ENCODE results near the gene TWIST2. TPM values are rescaled to one million over a fixed set of nuclear protein-coding genes. Genes with fewer than 3 reads are reported as not detected.

TWIST2 gene
- polyA plus RNA-seq, 3 donors = 0.43 to 0.49 (median 0.43) TPM

DNA sequence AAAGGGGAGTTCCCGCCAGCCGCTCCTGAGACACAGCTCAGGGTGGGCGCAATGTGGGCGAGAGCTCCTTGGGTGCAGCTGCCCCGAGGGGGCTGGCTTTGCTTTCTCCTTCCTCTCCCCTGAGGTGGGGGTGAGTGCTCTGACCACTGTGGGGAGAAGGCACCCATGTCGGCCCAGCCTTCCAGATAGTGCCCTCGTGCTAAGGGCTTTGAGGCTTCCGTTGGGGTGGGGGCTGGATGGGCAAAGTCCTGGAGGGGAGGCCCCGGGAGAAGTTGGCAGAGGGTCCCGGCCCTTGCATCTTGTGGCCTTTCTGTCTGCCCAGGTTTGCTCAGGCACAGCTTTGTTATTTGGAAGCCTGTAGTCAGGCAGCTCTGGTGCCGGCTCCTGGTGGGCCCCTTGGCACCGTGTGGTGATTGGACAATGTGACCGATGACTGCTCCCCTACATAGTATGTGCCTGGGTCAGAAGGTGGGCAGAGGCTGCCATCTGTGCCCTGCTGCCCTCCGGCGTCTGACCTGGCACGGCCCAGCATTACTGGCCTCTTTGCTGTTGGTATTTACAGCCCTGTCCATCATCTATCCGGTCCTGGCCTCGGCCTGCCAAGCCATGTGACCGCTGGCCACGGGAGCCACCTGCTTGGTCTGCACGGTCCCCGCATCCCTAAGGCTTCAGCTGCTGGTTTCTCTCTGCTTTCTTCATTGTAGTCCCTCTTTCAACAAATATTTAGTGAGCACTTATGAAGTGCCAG, 50.8 kb downstream of the TWIST2 start:
- H3K4me1 ChIP-seq (ENCODE audit: control insufficient read depth in 1 of 2, insufficient read depth in 2 of 2, low read length in 2 of 2) = no peaks in the 10 kb centered on the region
- TF ChIP-seq, protein P1, sequence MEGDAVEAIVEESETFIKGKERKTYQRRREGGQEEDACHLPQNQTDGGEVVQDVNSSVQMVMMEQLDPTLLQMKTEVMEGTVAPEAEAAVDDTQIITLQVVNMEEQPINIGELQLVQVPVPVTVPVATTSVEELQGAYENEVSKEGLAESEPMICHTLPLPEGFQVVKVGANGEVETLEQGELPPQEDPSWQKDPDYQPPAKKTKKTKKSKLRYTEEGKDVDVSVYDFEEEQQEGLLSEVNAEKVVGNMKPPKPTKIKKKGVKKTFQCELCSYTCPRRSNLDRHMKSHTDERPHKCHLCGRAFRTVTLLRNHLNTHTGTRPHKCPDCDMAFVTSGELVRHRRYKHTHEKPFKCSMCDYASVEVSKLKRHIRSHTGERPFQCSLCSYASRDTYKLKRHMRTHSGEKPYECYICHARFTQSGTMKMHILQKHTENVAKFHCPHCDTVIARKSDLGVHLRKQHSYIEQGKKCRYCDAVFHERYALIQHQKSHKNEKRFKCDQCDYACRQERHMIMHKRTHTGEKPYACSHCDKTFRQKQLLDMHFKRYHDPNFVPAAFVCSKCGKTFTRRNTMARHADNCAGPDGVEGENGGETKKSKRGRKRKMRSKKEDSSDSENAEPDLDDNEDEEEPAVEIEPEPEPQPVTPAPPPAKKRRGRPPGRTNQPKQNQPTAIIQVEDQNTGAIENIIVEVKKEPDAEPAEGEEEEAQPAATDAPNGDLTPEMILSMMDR (IDR thresholded peaks at IDR 0.05) = no peak
- Mint-ChIP-seq H3K27me3 (ENCODE audit: low read depth in 3 of 3) (peaks cover 5 to 19% (median 6%) of the 10 kb centered on the region in 3 donors), H3K36me3 (no peaks in the 10 kb centered on the region), H3K9me3 (no peaks in the 10 kb centered on the region), H3K4me1 (no peaks in the 10 kb centered on the region), H3K4me3 (no peak overlapping the region), H3K27ac (no peak overlapping the region)
- no peaks in the 10 kb centered on the region for H3K36me3 ChIP-seq (replicated peaks in 1 of 2; ENCODE audit: control insufficient read depth in 1 of 2, insufficient read depth in 2 of 2, low read length in 2 of 2)
- H3K79me2 ChIP-seq (ENCODE audit: insufficient read depth, low read length) = no peaks in the 10 kb centered on the region
- DNase-seq = no peak
- no peaks in the 10 kb centered on the region for H4K20me1 ChIP-seq (ENCODE audit: insufficient read depth, low read length)
- no peaks in the 10 kb centered on the region for H3K9me3 ChIP-seq (replicated peaks in 1 of 2; ENCODE audit: control insufficient read depth in 1 of 2, insufficient read depth in 1 of 2, low read length in 2 of 2)
- no peaks in the 10 kb centered on the region for H3K27me3 ChIP-seq (ENCODE audit: control insufficient read depth in 2 of 2, insufficient read depth in 2 of 2, low read length in 2 of 2)
- intact Hi-C loops (cut with micrococcal nuclease) = no loop called here
- no peak overlapping the region for H3K4me3 ChIP-seq (replicated peaks in 1 of 3; ENCODE audit: low read depth in 2 of 3, low read length in 3 of 3)
- H3K4me2 ChIP-seq (replicated peaks; ENCODE audit: extremely low read depth, low read length, poor library complexity, severe bottlenecking) = no peak overlapping the region
- WGBS (ENCODE audit: insufficient coverage) = 90% methylated on average over 12 of the region's 22 CpGs
- H3K9ac ChIP-seq (ENCODE audit: insufficient read depth, low read length, poor library complexity, severe bottlenecking) = no peak overlapping the region
- H2AFZ ChIP-seq (ENCODE audit: insufficient read depth, low read depth, low read length, poor library complexity, severe bottlenecking) = no peak overlapping the region
- no peak overlapping the region for H3K27ac ChIP-seq (ENCODE audit: low read depth in 1 of 2, low read length in 2 of 2)

DNA sequence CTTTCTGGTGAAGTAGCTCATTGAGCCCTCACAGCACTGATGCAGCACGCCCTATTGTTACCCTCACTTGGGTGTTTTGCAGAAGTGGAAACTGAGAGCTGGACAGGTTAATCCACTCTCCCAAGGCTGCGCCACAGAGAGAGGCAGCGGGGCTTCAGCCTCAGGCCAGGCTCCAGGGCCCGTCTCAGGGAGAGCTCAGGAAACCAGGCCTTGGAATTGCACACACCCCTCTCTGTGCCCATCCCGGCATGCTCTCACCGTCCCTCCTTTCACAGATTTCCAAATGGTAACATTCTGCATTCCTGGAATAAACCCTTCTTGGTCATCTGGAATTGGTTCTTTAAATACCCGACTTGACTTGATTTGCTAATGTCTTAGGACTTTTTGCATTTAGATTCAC, 51.5 kb downstream of the TWIST2 start:
- 92% methylated on average over 6 of the region's 7 CpGs for WGBS (ENCODE audit: insufficient coverage)
- no peaks in the 10 kb centered on the region for H3K9me3 Mint-ChIP-seq
- Histone ChIP-seq H3K79me2 (ENCODE audit: insufficient read depth, low read length) (no peaks in the 10 kb centered on the region), H3K4me3 (replicated peaks in 1 of 3; ENCODE audit: low read depth in 2 of 3, low read length in 3 of 3) (no peak overlapping the region), H3K27ac (ENCODE audit: low read depth in 1 of 2, low read length in 2 of 2) (no peak overlapping the region), H3K36me3 (replicated peaks in 1 of 2; ENCODE audit: control insufficient read depth in 1 of 2, insufficient read depth in 2 of 2, low read length in 2 of 2) (no peaks in the 10 kb centered on the region), H3K27me3 (ENCODE audit: control insufficient read depth in 2 of 2, insufficient read depth in 2 of 2, low read length in 2 of 2) (no peaks in the 10 kb centered on the region), H3K4me2 (replicated peaks; ENCODE audit: extremely low read depth, low read length, poor library complexity, severe bottlenecking) (no peak overlapping the region), H3K4me1 (ENCODE audit: control insufficient read depth in 1 of 2, insufficient read depth in 2 of 2, low read length in 2 of 2) (no peaks in the 10 kb centered on the region), H3K9me3 (replicated peaks in 1 of 2; ENCODE audit: control insufficient read depth in 1 of 2, insufficient read depth in 1 of 2, low read length in 2 of 2) (no peaks in the 10 kb centered on the region), H2AFZ (ENCODE audit: insufficient read depth, low read depth, low read length, poor library complexity, severe bottlenecking) (no peak overlapping the region), H3K9ac (ENCODE audit: insufficient read depth, low read length, poor library complexity, severe bottlenecking) (no peak overlapping the region), H4K20me1 (ENCODE audit: insufficient read depth, low read length) (no peaks in the 10 kb centered on the region)
- intact Hi-C loops (cut with micrococcal nuclease) = no loop called here
- H3K4me3 Mint-ChIP-seq = no peak overlapping the region
- peaks cover 5 to 17% (median 6%) of the 10 kb centered on the region in 3 donors for H3K27me3 Mint-ChIP-seq (ENCODE audit: low read depth in 3 of 3)
- H3K4me1 Mint-ChIP-seq = no peaks in the 10 kb centered on the region
- DNase-seq = no peak
- TF ChIP-seq, protein P1 (IDR thresholded peaks at IDR 0.05) = no peak
- no peaks in the 10 kb centered on the region for H3K36me3 Mint-ChIP-seq
- H3K27ac Mint-ChIP-seq = no peak overlapping the region

All from CD14-positive monocyte (primary cell).